Stimulated activated CD4-positive, alpha-beta T cell treated with anti-CD3 and anti-CD28 coated beads, Interleukin-1b, Interleukin-23, amount 100 ng/mL, for 1 hour (primary cell): ENCODE measurements around the gene EVA1A.

Experiments used
- DNase-seq, 2 donors: peaks; one replicate each; pipeline ENCODE4 v3.0.0-alpha.2; 2020; ENCODE audit warnings: low read depth in 2 of 2

Gene EVA1A

DNA sequence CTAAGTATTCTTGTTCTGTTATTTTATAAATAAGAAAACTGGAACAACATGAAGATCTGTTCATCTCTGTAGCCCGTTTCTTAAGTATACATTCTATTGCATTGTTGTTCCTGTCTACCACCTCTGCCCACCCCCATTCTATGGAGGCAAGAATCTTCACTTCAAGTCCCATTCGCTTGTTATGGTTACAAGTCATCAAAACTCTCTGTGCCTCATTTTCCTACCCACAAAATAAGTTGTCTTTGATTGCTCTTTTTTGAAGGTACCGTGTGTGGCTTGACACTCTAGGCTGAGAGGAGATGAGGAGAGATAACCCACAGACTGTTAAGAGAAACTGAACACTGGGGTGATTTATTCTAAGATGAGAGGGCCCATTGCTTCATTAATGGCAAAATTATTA, 2.9 kb upstream of the EVA1A start:
- no peak for DNase-seq

DNA sequence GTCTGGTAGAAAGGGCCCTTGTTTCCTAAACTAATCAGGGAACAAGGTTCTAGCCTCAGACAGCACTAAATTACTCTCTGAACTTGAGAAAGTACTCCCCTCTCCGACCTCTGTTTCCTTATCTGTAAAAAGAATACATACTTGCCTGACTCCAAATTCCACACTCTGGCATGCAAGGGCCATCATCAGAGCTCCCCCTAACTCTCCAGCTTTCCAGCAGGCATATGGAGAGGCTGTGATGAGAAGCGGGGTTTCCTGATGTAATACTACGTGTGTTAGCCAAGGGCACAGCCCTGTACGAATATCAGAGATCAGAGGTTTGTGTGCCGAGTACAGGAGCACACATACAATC, 1.8 kb upstream of the EVA1A start:
- no peak for DNase-seq

DNA sequence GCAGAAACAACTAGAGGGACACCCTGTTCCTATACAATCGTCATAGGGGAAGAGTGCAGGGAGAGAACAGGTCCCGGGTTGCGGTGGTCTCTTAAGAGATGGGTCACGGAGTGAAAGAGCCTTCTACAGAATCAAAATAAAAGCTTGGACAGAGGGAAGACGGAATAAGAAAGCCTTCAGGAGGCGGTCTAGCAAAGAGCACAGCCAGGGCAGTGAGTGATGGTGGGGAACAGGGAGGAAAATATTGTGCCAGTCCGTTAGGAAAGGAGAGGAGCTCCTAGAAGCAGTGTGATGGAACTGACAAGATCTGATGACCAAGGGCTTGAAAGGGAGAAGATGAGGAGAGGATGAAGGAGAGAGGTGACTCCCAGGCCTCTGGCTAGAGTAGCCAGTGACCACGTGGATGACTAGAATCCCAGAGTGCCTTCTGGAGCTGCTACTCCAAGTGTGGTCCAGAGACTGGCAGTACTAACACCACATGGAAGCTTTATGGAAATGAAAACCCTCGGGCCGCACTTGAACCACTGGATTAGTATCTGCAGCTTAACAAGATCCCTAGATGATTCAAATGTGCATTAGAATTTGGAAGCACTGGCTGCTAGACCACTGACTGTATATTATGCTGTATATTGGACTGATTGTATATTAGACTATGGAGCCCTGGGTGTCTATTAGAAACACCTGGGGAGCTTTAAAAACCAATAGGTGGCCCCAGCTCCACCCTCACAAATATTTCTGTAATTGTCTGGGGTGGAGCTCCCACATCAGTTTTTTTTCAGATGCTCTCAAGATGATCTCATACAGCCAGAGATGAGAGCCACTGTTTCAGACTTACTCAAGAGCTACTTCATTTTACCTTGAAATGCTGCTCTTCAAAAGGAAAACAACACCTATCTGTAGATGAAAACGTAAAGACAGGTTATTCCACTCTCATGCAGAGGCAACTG, 1.1 kb upstream of the EVA1A start:
- no peak for DNase-seq

DNA sequence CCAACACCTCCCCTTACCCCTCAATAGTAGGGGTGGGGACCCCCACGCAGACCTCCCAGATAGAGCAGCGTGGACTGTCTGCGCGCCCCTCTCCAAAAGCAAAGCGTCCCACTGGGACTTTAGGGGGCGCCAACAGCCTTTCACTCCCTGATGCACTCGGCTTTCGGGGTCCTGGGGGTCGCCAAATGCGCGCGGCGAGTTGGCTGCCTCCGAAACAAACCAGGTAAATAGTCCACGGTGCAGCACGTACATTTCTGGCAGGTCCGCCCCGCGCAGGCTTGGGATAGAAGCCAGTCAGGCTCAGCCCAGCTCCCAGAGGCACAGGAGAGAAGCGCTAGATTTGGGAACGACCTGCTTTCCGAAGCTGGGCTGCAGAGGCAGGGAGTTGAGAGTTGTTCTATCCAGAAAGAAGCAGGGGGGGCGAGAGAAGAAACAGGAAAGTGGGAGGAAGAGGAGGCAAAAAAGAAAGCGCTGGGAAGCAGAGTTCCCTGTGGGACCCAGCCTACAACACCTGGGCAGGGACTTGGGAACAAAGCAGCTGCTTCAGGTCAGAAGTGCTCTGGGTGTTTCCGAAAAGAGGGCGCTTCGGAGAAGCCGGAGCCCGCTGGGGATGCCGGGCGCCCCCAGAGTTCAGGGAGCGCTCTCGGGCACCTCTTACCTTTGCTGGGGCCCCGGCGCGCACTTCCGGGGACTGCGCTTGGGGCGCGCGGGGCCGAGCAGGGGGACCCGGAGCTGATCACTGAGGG, 544 bp downstream of the EVA1A start:
- no peak for DNase-seq

DNA sequence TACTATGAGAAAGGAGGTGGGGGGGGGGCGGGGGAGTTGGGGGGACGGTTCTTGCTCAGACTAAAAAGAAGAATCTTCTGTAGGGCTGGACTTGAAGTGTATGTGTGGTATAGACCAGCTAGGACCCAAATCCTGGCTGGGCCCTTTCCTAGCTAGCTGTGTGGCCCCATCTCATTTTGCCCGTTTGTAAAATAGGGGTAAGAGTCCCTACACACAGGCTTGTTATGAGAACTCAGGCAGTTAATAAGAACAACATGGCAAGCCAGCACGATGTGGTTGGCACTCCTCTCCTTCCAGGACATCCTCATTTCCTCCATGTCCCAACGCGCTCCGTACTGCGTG, 1.1 kb downstream of the EVA1A start:
- no peak for DNase-seq

DNA sequence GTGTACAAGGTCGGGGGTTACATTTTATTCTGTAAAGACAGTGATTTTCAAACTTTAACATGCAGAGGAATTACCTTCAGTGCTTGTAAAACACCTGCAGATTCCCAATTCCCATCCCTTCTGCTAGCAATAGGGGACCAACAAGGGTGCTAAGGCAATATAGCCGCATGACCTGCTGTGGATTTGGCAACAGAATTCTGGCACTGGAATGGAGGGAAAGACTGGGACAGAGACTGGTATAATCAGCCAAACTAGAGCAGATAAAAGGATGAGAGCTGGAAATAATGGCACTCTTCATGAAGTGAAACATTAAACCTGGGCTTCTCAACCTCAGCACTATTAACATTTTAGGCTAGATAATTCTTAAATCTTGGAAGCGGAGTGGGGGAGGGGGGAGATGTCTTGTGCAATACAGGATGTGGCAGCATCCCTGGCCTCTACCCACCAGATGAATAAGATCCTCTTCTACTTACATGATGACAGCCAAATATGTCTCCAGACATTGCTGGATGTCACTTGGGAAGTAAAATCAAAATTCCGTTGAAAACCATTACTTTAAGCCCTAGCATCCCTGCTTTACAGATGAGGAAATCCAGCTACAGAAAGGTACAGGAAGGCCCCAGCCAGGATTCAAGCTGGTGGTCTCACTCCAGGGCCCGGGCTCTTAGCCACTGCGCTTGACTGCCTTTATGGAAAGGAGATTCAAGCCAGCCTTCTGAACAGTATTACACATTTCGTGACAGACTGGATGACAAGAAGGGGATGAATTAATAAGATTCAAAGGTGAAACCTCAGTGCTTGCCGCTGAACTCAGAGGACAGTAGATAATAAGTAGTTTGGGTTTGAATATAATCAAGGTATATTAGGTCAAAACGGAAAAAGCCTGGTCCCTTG, 1.7 kb downstream of the EVA1A start:
- DNase-seq = no peak

DNA sequence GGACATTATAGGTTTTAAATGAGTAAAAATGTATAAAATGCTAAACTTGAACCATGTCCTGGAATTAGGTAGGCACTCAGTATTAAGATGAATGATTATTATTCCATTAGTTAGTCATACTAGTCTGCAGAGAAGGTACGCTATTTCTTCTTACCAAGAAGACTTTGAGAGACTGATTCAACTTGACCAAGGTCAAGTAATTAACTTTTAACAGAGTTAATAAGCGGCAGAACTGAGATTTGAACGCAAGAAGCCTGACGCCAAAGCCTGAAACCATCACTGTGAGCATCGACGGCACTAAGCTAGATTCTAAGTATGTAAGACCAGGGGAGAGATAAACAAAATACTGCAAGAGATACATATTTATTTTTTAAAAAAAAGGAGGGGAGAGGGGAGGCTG, 2.6 kb downstream of the EVA1A start:
- no peak for DNase-seq

DNA sequence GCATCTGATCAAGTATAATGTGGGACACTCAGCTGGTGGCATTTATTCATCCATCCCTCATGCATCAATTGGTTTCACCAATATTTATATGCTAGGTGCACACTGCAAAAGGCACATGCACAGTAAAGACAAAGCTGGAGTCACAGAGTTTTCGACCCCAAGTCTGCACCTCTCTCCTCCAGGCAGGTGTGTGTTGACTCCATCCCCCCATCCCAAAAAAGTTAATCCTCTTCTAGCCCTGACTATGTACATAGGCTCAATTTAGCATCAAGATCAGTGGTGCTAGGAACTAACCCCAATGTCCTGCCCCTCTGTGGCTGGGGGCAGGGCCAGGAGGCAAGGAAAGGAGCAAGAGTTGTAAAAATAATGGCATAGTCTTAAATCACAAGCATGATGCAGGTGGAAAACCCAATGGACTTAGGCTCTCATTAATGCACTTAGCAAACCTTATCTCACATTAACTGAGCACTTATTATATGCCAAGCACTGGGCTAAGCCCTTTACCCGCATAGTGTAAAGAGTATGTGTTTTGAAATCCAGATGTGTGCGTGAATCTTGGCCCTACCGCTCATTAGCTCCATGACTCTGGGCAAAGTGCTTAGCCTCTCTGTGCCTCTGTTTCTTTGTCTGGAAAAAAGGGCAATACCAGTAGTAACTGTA, 3.1 kb downstream of the EVA1A start:
- no peak for DNase-seq

DNA sequence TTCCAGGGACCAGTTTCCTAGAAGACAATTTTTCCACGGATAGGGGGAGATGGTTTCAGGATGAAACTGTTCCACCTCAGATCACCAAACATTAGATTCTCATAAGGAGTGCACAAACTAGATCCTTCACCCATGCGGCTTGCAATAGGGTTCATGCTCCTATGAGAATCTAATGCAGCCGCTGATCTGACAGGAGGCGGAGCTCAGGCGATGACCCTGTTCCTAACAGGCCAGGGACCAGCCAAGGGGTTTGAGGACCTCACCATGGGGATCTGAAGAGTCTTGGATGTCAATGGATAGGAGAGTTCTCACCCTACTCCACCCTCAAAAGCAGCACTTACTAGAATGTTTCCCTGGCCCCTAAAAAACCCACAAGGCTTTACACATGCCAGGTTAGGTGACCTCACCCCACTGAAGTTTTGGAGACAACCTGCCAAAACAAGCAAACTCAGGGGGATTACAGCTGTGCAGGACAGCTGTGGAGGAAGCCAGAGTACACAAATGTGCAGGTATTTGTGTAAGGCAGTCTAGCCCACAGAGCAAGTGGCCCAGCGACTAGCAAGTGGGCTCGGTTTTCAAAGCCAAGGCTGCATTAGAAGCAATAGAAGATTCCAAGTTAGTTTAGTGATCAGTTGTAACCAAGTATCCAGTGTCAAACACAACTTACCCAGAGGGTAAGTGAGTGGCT, 3.9 kb downstream of the EVA1A start:
- no peak for DNase-seq

DNA sequence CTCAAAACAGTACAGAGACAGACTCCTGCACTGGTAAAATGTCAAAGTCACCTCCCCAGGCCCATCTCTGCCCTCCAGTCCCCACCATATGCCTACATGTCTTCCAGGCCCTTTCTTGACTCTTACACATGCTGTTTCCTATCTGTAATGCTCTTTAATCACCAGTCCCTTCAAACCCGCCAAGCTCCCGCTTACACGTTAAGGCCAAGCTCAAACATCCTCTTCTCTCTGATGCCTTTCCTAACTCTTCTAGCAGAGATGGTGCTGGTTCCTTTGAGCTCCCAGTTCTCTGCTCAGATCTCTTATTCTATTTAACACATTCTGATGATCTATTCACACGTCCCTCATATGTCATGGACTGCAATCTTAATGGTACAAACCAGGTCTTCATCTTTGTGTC, 5.0 kb downstream of the EVA1A start:
- DNase-seq = no peak

DNA sequence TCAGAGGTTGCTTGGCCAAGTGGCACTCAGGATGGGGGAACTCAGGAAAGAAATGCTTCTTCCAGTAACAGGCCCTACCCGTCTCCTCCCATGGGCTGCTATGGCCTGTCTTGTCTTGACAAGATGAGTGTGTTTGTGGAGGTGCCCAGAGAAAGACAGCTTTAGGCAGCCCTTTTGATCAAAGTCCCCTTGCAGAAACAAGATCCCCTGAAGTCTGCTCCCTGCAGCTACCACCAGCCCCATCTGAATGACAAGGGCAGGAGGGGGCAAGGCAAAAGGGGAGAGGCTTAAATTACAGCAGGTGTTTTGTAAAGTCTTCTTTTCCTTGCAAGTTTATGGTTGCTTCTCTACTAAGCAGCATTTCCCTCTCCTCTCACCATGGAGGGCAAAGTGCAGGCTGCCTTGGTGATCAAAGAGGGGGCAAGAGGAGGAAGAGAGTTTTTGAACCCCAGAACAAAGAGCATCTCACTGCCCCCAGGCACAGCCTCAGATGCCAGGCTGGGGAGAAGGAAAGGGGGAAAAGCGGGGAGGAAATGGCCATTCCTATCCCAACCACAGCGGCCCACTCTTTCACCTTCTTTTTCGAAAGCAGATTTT, 6.7 kb downstream of the EVA1A start:
- no peak for DNase-seq

DNA sequence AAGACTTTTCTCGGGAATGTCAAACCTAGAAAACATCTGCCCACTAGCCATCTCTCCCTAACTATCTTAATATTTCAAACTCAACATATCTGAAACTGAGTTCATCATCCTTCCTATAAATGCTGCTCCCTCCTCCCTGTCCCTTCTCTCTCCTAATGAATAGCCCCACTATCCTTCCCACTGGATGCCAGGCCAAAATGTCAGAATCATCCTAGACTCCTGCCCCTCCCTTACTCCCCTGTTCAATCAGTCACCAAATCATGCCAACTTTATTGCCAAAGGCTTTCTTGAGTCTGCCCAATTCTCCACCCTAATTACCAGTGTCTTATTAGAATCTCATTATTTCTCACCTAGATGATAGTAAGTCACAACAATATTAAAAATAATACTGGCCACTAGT, 8.5 kb downstream of the EVA1A start:
- DNase-seq = no peak

DNA sequence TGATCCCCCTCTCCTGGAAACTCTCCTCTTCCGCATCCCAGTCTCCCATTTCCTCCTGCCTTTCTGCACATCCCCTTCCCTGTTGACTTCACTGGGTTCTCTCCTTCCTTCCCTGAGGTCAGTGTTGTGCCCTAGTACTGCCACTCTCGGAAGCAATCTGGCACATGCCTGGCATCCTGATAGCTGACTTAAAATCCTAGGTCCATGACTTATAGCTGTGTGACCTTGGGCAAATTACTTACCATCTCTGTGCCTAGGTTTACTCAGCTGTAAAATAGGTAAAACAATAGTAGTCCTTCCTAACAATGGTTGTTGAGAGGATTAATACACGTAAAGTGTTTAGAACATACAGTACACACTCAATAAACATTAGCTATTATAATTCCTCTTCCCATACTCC, 9.3 kb downstream of the EVA1A start:
- DNase-seq = no peak

DNA sequence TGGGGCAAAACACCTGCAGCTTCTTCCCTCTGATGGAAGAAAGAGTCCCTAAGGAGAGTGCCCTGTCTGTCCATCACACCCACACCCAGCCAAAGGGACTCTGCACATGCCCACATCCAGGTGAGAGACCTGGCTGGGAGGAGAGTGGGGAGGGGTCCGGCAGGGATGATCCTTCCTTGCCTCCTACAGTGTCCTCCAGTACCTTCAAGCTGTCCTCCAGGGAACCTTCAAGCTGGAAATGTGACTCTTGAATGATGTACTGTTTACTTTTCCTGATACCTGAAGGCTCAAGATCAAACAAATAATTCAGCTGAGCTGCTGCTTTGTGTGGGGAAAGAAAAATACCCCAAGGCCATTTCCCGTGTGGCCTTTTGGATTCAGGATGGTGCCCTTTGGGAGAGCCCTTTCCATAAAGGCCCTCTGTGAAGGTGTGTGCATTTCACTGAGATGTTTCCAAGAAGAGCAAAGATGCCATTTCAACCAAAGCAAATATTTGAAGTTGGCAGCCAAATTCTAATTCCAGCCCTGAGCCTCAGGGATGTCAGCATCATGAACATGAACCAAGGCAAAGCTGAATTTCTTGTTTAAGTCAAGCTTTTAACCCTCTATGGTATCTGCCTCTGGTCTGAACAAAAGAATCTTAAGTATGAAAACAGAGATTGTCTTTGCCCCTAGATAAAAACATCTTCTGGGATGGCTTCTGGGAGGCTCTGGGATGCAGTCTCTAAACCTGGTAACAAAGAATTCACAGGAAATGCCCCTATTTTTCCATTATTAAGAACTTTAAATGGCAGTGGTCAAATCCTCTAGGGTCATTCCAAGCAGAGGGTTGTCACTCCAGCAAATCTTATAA, 11.1 kb downstream of the EVA1A start:
- no peak for DNase-seq

DNA sequence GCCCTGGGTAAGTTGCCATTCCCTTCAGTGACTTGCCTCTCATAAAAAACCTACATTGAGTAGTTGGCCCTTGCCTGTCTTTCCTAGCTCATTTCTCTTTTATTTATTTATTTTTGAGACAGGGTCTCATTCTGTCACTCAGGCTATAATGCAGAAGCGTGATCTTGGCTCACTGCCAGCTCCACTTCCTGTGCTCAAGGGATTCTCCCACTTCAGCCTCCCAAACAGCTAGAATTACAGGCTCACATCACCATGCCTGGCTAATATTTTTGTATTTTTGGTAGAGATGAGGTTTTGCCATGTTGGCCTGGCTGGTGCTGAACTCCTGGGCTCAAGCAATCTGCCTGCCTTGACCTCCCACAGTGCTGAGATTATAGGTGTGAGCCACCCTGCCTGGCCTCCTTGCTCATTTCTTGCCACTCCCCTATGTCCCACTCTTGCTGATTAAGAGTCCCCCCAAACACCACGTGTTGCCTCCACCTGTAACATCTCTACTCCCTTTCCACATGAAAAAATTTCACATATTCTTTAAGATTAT, 12.6 kb downstream of the EVA1A start:
- DNase-seq = no peak

DNA sequence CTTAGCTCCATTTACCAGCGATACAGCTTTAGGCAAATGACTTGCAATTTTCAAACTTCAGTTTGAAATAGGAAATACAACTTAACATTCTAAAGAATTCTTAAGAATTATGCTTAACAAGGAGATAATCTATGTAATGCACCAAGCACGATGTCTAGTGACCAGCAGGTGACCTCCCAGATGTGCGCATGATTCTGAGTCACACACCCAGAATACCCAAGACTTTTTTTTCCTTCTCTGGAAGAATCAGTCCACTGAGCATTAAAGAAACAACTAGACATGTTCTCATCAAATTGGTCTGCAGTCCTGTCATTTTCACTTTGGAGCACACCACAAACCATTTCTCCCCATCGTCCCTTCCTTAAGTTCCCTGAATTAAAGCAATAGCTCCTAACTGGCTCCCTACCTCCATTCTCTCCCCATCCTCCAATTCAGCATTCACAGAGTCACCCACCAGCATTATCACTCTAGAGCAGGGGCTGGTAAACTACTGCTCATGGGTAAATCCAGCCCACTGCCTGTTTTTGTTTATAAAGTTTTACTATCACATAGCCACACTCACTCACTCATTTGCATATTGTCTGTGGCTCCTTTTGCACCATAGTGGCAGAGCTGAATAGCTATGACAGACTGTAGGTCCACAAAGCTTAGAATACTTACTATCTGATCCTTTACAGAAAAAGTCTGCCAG, 13.2 kb downstream of the EVA1A start:
- DNase-seq = no peak

DNA sequence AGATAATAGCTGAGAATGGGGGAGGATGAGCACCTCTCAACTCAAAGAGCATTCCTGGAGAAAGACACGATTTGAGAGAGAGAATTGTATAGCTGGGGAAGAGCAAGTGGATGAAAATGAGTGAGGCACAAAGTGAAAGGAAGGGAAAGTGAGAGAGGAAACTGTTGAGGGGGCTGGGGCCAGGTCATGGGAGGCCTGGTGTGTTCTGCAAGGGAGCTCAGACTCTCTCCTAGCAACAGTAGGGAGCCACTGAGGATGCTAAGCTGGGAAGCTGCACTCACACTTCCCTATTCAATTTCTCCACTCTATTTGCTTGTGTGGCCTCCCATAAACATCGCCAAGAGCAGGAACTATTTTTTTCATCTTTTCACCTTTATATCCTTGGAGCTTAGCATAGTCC, 14.8 kb downstream of the EVA1A start:
- DNase-seq = no peak

DNA sequence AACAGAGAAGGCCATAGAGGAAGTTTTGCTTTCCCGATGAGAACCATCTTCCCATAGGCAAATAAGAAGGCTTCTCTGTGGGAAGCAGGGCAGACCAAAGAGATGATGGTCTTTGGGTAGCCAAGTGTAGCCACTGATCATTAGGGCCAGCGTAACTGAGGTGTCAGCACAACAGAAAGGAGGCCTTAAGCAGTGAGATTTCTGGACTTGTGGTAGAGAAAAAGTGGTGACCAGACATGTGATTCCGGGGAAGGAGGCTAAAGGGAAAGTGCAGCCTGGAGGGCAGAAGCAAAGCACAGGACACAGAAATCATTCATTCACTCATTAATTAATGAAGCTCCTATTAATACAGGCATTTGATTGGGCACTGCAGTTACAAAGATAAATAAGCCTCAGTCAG, 15.4 kb downstream of the EVA1A start:
- DNase-seq = no peak

DNA sequence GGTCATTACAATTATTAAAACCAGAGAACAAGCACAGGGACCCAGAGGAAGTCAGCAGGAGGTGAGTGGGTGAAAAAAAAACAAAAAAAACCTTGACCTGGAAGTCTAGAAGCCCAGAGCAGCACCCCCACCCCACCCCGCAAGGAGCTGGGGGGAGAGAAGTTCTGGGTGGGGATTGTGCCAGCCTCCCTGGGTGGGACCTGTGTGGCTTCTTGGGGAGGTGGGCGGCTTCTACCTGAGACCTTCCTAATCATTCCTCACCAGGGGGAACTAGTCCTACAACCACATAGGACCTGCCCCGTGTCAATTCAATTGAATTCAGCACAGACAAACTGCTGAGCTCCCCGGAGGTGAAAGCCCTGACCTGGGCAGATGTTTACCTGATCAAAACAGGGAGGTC, 17.3 kb downstream of the EVA1A start:
- DNase-seq = no peak
